Measurements from ENCODE around the gene USH2A. TPM values are rescaled to one million over a fixed set of nuclear protein-coding genes. Genes with fewer than 3 reads are reported as not detected.

USH2A gene, protein sequence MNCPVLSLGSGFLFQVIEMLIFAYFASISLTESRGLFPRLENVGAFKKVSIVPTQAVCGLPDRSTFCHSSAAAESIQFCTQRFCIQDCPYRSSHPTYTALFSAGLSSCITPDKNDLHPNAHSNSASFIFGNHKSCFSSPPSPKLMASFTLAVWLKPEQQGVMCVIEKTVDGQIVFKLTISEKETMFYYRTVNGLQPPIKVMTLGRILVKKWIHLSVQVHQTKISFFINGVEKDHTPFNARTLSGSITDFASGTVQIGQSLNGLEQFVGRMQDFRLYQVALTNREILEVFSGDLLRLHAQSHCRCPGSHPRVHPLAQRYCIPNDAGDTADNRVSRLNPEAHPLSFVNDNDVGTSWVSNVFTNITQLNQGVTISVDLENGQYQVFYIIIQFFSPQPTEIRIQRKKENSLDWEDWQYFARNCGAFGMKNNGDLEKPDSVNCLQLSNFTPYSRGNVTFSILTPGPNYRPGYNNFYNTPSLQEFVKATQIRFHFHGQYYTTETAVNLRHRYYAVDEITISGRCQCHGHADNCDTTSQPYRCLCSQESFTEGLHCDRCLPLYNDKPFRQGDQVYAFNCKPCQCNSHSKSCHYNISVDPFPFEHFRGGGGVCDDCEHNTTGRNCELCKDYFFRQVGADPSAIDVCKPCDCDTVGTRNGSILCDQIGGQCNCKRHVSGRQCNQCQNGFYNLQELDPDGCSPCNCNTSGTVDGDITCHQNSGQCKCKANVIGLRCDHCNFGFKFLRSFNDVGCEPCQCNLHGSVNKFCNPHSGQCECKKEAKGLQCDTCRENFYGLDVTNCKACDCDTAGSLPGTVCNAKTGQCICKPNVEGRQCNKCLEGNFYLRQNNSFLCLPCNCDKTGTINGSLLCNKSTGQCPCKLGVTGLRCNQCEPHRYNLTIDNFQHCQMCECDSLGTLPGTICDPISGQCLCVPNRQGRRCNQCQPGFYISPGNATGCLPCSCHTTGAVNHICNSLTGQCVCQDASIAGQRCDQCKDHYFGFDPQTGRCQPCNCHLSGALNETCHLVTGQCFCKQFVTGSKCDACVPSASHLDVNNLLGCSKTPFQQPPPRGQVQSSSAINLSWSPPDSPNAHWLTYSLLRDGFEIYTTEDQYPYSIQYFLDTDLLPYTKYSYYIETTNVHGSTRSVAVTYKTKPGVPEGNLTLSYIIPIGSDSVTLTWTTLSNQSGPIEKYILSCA (N-terminal part only)
- 0.13 TPM for polyA plus RNA-seq (2013, experiment 1 of 2)
- polyA plus RNA-seq (2013, experiment 2 of 2), result 0.10 TPM

DNA sequence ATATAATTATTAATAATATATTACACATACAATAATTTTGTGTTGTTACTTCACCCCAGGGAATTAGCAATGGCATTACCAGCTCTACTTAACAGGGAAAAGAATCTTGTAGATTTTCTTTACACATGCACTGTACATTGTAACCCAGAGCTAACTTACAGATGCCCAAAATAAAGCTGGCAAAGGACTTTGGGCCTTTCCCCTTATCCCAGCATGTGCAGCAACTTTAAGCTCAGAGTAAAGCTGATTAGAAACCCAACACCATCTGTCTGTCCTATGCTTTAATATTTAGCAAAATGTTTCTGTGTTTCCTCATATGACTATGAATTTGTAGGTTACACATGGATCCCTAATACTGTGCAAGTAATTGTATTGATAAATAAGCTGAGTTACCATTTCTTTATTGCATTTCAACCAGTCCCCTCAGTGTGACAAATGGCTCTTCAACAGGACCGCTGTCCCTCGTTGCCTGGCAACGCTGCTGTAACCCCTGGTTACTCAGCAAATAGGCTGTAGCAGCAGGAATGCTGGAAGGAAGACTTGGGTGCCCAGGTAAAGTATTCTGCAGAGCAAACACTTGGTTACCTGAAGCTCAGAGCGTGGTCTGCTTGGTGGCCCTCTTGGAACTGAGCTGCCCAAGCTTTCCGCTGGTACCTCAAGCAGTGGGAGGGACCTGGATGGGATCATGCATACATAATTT, at the start of gene USH2A:
Gene USH2A, minus strand, starts transcription at position 628 of the 700 bp plus-strand sequence. CDS start 1,112 bp downstream, outside the sequence.
- WGBS, 2 donors (ENCODE audit: extremely low coverage in 2 of 2, insufficient read length in 2 of 2, insufficient replicate concordance in 1 of 2), result no CpG with 5 or more reads among the region's 5 CpGs
- H3K9me3 ChIP-seq (replicated peaks in 1 of 2; ENCODE audit: control insufficient read depth in 2 of 2, insufficient read depth in 1 of 2, low read depth in 1 of 2, low read length in 2 of 2), result no peaks in the 10 kb centered on the region
- peak within 1 kb of the TSS in 1 of 2 donors; percentile 33 for H3K4me3 ChIP-seq (ENCODE audit: low read length in 2 of 2)
- no peak within 1 kb of the TSS for H3K14ac ChIP-seq (ENCODE audit: low read length)
- H3K27me3 ChIP-seq (ENCODE audit: control insufficient read depth in 3 of 3, insufficient read depth in 3 of 3, low read depth in 1 of 3, low read length in 3 of 3), result no peaks in the 10 kb centered on the region
- H4K8ac ChIP-seq (ENCODE audit: low read depth, low read length), result no peak within 1 kb of the TSS
- no peak within 1 kb of the TSS for H3K4me2 ChIP-seq (ENCODE audit: insufficient read depth, low read length, poor library complexity, severe bottlenecking)
- no peak within 1 kb of the TSS for H2BK120ac ChIP-seq (ENCODE audit: low read depth, low read length)
- no peak within 1 kb of the TSS for H3K4ac ChIP-seq (ENCODE audit: low read length)
- no peak within 1 kb of the TSS for H2AK5ac ChIP-seq (ENCODE audit: low read depth, low read length)
- H2BK12ac ChIP-seq (ENCODE audit: low read length), result no peak within 1 kb of the TSS
- DNase-seq (ENCODE audit: low spot score), result peak; percentile 27
- H2BK5ac ChIP-seq (ENCODE audit: low read length), result no peak within 1 kb of the TSS
- H3K36me3 ChIP-seq (replicated peaks in 1 of 2; ENCODE audit: control insufficient read depth in 2 of 2, insufficient read depth in 2 of 2, low read length in 2 of 2), result no peaks in the 10 kb centered on the region
- no peak within 1 kb of the TSS for H2BK15ac ChIP-seq (ENCODE audit: low read length)
- H3K9ac ChIP-seq (ENCODE audit: low read depth, low read length, poor library complexity), result no peak within 1 kb of the TSS
- H3K27ac ChIP-seq (replicated peaks; ENCODE audit: low read length), result no peak within 1 kb of the TSS
- H3K4me1 ChIP-seq (ENCODE audit: control insufficient read depth in 2 of 2, insufficient read depth in 1 of 2, low read depth in 1 of 2, low read length in 2 of 2), result peaks cover 2 to 8% of the 10 kb centered on the region in 2 donors
- no peaks in the 10 kb centered on the region for H3K79me1 ChIP-seq (ENCODE audit: low read depth, low read length)
- no peak within 1 kb of the TSS for H3K18ac ChIP-seq (ENCODE audit: low read length)
- H3K23ac ChIP-seq (ENCODE audit: low read depth, low read length, poor library complexity), result no peak within 1 kb of the TSS
- H2AFZ ChIP-seq (ENCODE audit: low read length), result peak within 1 kb of the TSS; percentile 25
- H4K91ac ChIP-seq (ENCODE audit: low read depth, low read length, poor library complexity), result no peak within 1 kb of the TSS

DNA sequence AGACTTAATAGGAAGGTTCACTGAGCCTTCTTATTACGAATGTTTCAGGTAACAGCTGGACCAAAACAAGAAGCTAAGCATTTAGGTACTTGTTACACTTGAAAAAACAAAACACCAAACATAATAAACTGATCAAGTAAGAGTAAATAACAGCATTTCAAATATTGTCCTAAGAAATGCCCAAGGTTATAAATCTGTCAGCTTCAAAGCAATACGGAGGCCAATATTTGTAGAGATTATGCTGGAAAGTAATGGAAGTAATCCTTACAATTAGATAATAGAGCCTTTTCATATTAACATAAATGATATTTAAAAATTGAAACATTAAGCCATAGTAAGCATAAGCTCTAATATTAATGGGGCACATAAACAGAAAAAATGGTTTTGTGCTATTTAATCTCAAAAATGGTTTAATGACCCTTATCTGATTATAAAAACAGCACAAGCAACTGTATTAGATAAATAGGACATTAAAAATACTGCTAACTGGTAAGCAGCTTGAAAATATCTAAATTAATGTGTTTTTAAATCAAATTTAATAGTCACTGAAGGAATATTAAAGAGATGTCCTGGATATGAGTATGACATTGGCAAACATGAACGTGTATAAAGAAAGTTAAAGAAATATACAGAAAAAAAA, 43.0 kb upstream of the USH2A start:
- no peak overlapping the region for H2BK120ac ChIP-seq (ENCODE audit: low read depth, low read length)
- H3K4me1 ChIP-seq (ENCODE audit: control insufficient read depth in 2 of 2, insufficient read depth in 1 of 2, low read depth in 1 of 2, low read length in 2 of 2), result peaks cover 0 to 5% of the 10 kb centered on the region in 2 donors
- no CpG with 5 or more reads among the region's 3 CpGs for WGBS, 2 donors (ENCODE audit: extremely low coverage in 2 of 2, insufficient read length in 2 of 2, insufficient replicate concordance in 1 of 2)
- no peak overlapping the region for H2AFZ ChIP-seq (ENCODE audit: low read length)
- no peak overlapping the region for H3K4me2 ChIP-seq (ENCODE audit: insufficient read depth, low read length, poor library complexity, severe bottlenecking)
- no peak overlapping the region for H2BK5ac ChIP-seq (ENCODE audit: low read length)
- H3K4ac ChIP-seq (ENCODE audit: low read length), result no peak overlapping the region
- no peaks in the 10 kb centered on the region for H3K36me3 ChIP-seq (replicated peaks in 1 of 2; ENCODE audit: control insufficient read depth in 2 of 2, insufficient read depth in 2 of 2, low read length in 2 of 2)
- no peaks in the 10 kb centered on the region for H3K9me3 ChIP-seq (replicated peaks in 1 of 2; ENCODE audit: control insufficient read depth in 2 of 2, insufficient read depth in 1 of 2, low read depth in 1 of 2, low read length in 2 of 2)
- no peak overlapping the region for H4K8ac ChIP-seq (ENCODE audit: low read depth, low read length)
- no peaks in the 10 kb centered on the region for H3K27me3 ChIP-seq (ENCODE audit: control insufficient read depth in 3 of 3, insufficient read depth in 3 of 3, low read depth in 1 of 3, low read length in 3 of 3)
- H3K27ac ChIP-seq (replicated peaks; ENCODE audit: low read length), result no peak overlapping the region
- no peak for DNase-seq (ENCODE audit: low spot score)
- H3K4me3 ChIP-seq (ENCODE audit: low read length in 2 of 2), result no peak overlapping the region
- no peak overlapping the region for H3K18ac ChIP-seq (ENCODE audit: low read length)
- H3K23ac ChIP-seq (ENCODE audit: low read depth, low read length, poor library complexity), result no peak overlapping the region
- H3K14ac ChIP-seq (ENCODE audit: low read length), result no peak overlapping the region
- H2BK15ac ChIP-seq (ENCODE audit: low read length), result no peak overlapping the region
- no peak overlapping the region for H2BK12ac ChIP-seq (ENCODE audit: low read length)
- H4K91ac ChIP-seq (ENCODE audit: low read depth, low read length, poor library complexity), result no peak overlapping the region
- H2AK5ac ChIP-seq (ENCODE audit: low read depth, low read length), result no peak overlapping the region
- no peaks in the 10 kb centered on the region for H3K79me1 ChIP-seq (ENCODE audit: low read depth, low read length)
- no peak overlapping the region for H3K9ac ChIP-seq (ENCODE audit: low read depth, low read length, poor library complexity)

DNA sequence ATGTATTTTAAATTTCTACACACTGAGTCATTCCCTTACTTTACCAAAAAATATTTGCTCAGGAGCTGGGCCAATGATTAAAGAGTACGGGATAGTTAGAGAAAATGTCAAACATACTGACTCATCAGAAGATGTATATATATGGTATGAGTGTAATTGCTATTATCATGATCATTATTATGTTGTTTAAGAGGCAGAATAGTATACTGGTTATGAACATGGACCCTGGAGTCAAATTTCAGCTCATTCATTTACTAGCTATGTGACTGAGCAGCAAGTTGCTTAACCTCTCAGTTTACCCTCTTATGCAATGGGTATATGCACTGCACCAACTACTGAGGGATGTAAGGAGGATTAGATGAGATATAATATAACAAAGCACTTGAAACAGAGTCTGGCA, 41.2 kb upstream of the USH2A start:
- Histone ChIP-seq H3K9ac (ENCODE audit: low read depth, low read length, poor library complexity) (no peak overlapping the region), H2BK15ac (ENCODE audit: low read length) (no peak overlapping the region), H4K91ac (ENCODE audit: low read depth, low read length, poor library complexity) (no peak overlapping the region), H4K8ac (ENCODE audit: low read depth, low read length) (no peak overlapping the region), H2BK5ac (ENCODE audit: low read length) (no peak overlapping the region), H3K4ac (ENCODE audit: low read length) (no peak overlapping the region), H2AK5ac (ENCODE audit: low read depth, low read length) (no peak overlapping the region), H3K9me3 (replicated peaks in 1 of 2; ENCODE audit: control insufficient read depth in 2 of 2, insufficient read depth in 1 of 2, low read depth in 1 of 2, low read length in 2 of 2) (no peaks in the 10 kb centered on the region), H3K23ac (ENCODE audit: low read depth, low read length, poor library complexity) (no peak overlapping the region), H3K18ac (ENCODE audit: low read length) (no peak overlapping the region), H3K4me2 (ENCODE audit: insufficient read depth, low read length, poor library complexity, severe bottlenecking) (no peak overlapping the region), H3K14ac (ENCODE audit: low read length) (no peak overlapping the region), H3K79me1 (ENCODE audit: low read depth, low read length) (no peaks in the 10 kb centered on the region), H3K4me1 (ENCODE audit: control insufficient read depth in 2 of 2, insufficient read depth in 1 of 2, low read depth in 1 of 2, low read length in 2 of 2) (peaks cover 0 to 5% of the 10 kb centered on the region in 2 donors), H3K36me3 (replicated peaks in 1 of 2; ENCODE audit: control insufficient read depth in 2 of 2, insufficient read depth in 2 of 2, low read length in 2 of 2) (no peaks in the 10 kb centered on the region), H3K4me3 (ENCODE audit: low read length in 2 of 2) (no peak overlapping the region), H2BK12ac (ENCODE audit: low read length) (no peak overlapping the region), H2AFZ (ENCODE audit: low read length) (no peak overlapping the region), H3K27ac (replicated peaks; ENCODE audit: low read length) (no peak overlapping the region), H2BK120ac (ENCODE audit: low read depth, low read length) (no peak overlapping the region), H3K27me3 (ENCODE audit: control insufficient read depth in 3 of 3, insufficient read depth in 3 of 3, low read depth in 1 of 3, low read length in 3 of 3) (no peaks in the 10 kb centered on the region)
- WGBS, 2 donors (ENCODE audit: extremely low coverage in 2 of 2, insufficient read length in 2 of 2, insufficient replicate concordance in 1 of 2), result no CpG with 5 or more reads among the region's 1 CpG
- DNase-seq (ENCODE audit: low spot score), result no peak

All from neuronal stem cell (in vitro differentiated cells).